ENCODE results near the gene BLVRB.
"Not testable (repeated sequence)": the region's sequence is repeated elsewhere in the genome, so short reads cannot be mapped to it uniquely, and the experiment has no call there.

BLVRB gene

DNA sequence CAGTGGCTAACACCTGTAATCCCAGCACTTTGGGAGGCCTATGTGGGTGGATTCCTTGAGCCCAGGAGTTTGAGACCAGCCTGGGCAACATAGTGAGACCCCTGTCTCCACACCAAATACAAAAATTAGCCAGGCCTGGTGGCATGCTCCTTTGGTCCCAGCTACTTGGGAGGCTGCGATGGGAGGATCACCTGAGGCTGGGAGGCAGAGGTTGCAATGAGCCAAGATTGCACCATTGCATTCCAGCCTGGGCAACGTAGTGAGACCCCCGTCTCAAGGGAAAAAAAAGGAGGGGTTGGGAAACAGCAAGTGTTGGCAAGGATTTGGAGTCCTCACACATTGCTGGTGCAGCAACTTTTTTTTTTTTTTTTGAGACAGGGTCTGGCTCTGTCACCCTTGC is 20.5 kb upstream of the BLVRB start:
- Histone ChIP-seq H3K79me2 (ENCODE audit: insufficient read depth, low read depth) (no peaks in the 10 kb centered on the region), H3K36me3 (ENCODE audit: insufficient read depth) (no peaks in the 10 kb centered on the region), H3K4me3 (IDR thresholded peaks at IDR 0.05; ENCODE audit: insufficient read depth, low read depth, low read length) (no peak overlapping the region), H3K4me1 (ENCODE audit: low read depth, poor library complexity, severe bottlenecking) (no peaks in the 10 kb centered on the region), H3K27me3 (ENCODE audit: insufficient read depth, low read depth) (peaks cover 13% of the 10 kb centered on the region; the same call in 1 of the 2 replicates), H2AFZ (ENCODE audit: low read depth) (no peak overlapping the region), H3K27ac (no peak overlapping the region), H3K4me2 (no peak overlapping the region), H4K20me1 (ENCODE audit: insufficient read depth) (no peaks in the 10 kb centered on the region), H3K9ac (no peak overlapping the region)
- TF ChIP-seq, protein P1, sequence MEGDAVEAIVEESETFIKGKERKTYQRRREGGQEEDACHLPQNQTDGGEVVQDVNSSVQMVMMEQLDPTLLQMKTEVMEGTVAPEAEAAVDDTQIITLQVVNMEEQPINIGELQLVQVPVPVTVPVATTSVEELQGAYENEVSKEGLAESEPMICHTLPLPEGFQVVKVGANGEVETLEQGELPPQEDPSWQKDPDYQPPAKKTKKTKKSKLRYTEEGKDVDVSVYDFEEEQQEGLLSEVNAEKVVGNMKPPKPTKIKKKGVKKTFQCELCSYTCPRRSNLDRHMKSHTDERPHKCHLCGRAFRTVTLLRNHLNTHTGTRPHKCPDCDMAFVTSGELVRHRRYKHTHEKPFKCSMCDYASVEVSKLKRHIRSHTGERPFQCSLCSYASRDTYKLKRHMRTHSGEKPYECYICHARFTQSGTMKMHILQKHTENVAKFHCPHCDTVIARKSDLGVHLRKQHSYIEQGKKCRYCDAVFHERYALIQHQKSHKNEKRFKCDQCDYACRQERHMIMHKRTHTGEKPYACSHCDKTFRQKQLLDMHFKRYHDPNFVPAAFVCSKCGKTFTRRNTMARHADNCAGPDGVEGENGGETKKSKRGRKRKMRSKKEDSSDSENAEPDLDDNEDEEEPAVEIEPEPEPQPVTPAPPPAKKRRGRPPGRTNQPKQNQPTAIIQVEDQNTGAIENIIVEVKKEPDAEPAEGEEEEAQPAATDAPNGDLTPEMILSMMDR (conservative IDR thresholded peaks at IDR 0.05; ENCODE audit: low read depth, low read length): no peak

DNA sequence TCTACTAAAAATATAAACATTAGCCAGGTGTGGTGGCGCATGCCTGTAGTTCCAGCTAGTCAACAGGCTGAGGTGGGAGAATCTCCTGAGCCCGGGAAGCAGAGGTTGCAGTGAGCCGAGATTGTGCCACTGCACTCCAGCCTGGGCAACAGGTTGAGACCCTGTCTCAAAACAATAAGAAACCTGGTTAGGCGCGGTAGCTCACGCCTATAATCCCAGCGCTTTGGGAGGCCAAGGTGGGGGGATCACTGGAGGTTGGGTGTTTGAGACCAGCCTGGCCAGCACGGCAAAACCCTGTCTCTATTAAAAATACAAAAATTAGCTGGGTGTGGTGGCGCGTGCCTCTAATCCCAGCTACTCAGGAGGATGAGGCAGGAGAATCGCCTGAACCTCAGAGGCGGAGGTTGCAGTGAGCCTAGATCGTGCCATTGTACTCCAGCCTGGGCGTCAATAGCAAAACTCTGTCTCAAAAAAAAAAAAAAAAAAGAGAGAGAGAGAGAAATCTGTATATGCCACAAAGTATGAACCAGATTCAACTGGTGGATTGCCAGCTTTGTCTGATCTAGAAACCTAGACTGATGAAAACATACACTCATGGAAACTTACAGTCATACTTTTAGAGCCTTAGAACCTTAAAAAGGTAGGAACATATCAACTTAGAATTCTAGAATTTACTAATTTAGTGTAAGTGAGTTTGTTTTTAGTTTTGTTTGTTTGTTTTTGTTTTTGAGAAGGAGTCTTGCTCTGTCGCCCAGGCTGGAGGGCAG is 10.5 kb upstream of the BLVRB start:
- H3K4me1 ChIP-seq (ENCODE audit: low read depth, poor library complexity, severe bottlenecking); H3K4me3 ChIP-seq (IDR thresholded peaks at IDR 0.05; ENCODE audit: insufficient read depth, low read depth, low read length); H2AFZ ChIP-seq (ENCODE audit: low read depth); H3K4me2 ChIP-seq; H3K9ac ChIP-seq; H3K27ac ChIP-seq; H3K79me2 ChIP-seq (ENCODE audit: insufficient read depth, low read depth); H3K36me3 ChIP-seq (ENCODE audit: insufficient read depth); H3K27me3 ChIP-seq (ENCODE audit: insufficient read depth, low read depth); H4K20me1 ChIP-seq (ENCODE audit: insufficient read depth): not testable (repeated sequence)

DNA sequence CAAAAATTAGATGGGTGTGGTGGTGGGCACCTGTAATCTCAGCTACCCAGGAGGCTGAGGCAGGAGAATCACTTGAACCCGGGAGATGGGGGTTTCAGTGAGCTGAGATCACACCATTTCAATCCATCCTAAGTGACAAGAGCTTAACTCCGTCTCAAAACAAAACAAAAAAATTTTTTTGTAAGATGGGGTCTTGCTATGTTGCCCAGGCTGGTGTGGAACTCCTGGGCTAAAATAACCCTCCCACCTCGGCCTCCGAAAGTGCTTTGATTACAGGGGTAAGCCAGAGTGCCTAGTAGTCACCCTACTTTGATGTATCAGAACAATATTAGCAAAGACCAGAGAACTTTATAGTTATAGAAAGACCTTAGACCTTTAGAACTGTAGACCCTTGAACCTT is 9.2 kb upstream of the BLVRB start:
- no peak overlapping the region for H2AFZ ChIP-seq (ENCODE audit: low read depth)
- H3K4me2 ChIP-seq: no peak overlapping the region
- no peak overlapping the region for H3K27ac ChIP-seq
- no peak overlapping the region for H3K4me3 ChIP-seq (IDR thresholded peaks at IDR 0.05; ENCODE audit: insufficient read depth, low read depth, low read length)
- H3K79me2 ChIP-seq (ENCODE audit: insufficient read depth, low read depth): no peaks in the 10 kb centered on the region
- H3K9ac ChIP-seq: no peak overlapping the region
- TF ChIP-seq, protein P1 (conservative IDR thresholded peaks at IDR 0.05; ENCODE audit: low read depth, low read length): no peak
- H3K27me3 ChIP-seq (ENCODE audit: insufficient read depth, low read depth): no peaks in the 10 kb centered on the region
- H3K4me1 ChIP-seq (ENCODE audit: low read depth, poor library complexity, severe bottlenecking): no peaks in the 10 kb centered on the region
- no peaks in the 10 kb centered on the region for H3K36me3 ChIP-seq (ENCODE audit: insufficient read depth)
- no peaks in the 10 kb centered on the region for H4K20me1 ChIP-seq (ENCODE audit: insufficient read depth)

DNA sequence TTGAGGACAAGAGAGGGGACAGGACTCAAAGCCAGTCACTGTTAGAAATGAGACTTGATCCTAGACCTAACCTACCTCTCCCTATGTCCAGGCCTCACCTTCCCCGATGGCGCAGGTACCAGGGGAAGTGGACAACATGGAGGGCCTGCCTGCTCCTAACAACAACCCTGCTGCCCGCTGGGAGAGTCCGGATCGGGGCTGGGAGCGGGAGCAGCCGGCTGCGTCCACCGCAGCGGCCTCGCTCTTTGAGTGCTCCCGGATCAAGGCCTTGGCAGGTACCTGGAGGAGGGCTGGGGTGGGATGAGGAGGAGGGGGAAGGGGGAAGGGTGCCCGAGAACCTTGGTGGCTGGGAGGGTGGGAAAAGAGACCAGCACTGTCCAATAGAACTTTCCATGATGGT is 7.0 kb upstream of the BLVRB start:
- H3K36me3 ChIP-seq (ENCODE audit: insufficient read depth): no peaks in the 10 kb centered on the region
- no peak overlapping the region for H3K4me2 ChIP-seq
- no peak overlapping the region for H2AFZ ChIP-seq (ENCODE audit: low read depth)
- no peaks in the 10 kb centered on the region for H3K4me1 ChIP-seq (ENCODE audit: low read depth, poor library complexity, severe bottlenecking)
- no peaks in the 10 kb centered on the region; the same call in 1 of the 2 replicates for H3K27me3 ChIP-seq (ENCODE audit: insufficient read depth, low read depth)
- H3K9ac ChIP-seq: no peak overlapping the region
- no peak overlapping the region for H3K27ac ChIP-seq
- no peaks in the 10 kb centered on the region for H3K79me2 ChIP-seq (ENCODE audit: insufficient read depth, low read depth)
- no peak overlapping the region for H3K4me3 ChIP-seq (IDR thresholded peaks at IDR 0.05; ENCODE audit: insufficient read depth, low read depth, low read length)
- TF ChIP-seq, protein P1 (conservative IDR thresholded peaks at IDR 0.05; ENCODE audit: low read depth, low read length): no peak
- no peaks in the 10 kb centered on the region for H4K20me1 ChIP-seq (ENCODE audit: insufficient read depth)

DNA sequence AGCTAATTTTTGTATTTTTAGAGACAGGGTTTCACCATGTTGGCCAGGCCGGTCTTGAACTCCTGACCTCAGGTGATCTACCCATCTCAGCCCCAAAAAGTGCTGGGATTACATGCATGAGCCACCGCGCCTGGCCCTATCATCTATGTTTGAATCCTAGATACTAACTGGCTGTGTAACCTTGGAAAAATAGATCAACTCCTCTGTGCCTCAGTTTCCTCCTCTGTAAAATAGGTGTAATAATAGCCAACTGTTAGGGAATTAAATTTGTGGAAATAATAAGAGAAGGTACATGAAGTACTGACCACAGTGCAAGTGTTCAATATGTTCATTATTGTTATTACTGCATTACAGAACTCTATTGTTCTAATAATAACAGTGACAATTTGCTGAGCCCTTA is 5.6 kb upstream of the BLVRB start:
- H4K20me1 ChIP-seq (ENCODE audit: insufficient read depth): no peaks in the 10 kb centered on the region
- H2AFZ ChIP-seq (ENCODE audit: low read depth): no peak overlapping the region
- no peaks in the 10 kb centered on the region for H3K36me3 ChIP-seq (ENCODE audit: insufficient read depth)
- H3K9ac ChIP-seq: no peak overlapping the region
- no peak overlapping the region for H3K27ac ChIP-seq
- H3K4me3 ChIP-seq (IDR thresholded peaks at IDR 0.05; ENCODE audit: insufficient read depth, low read depth, low read length): no peak overlapping the region
- TF ChIP-seq, protein P1 (conservative IDR thresholded peaks at IDR 0.05; ENCODE audit: low read depth, low read length): no peak
- no peaks in the 10 kb centered on the region; the same call in 1 of the 2 replicates for H3K27me3 ChIP-seq (ENCODE audit: insufficient read depth, low read depth)
- H3K79me2 ChIP-seq (ENCODE audit: insufficient read depth, low read depth): no peaks in the 10 kb centered on the region
- H3K4me2 ChIP-seq: no peak overlapping the region
- peaks cover 6% of the 10 kb centered on the region for H3K4me1 ChIP-seq (ENCODE audit: low read depth, poor library complexity, severe bottlenecking)

Data from KMS-11 (cell line).